CD4-positive, alpha-beta T cell treated with Interleukin-2 at 100 ng/mL for 4 hours (primary cell): ENCODE measurements around the gene PNISR.
"Not testable (repeated sequence)": the region's sequence is repeated elsewhere in the genome, so short reads cannot be mapped to it uniquely, and the experiment has no call there.

Experiments used
- DNase-seq: peaks from one replicate; pipeline ENCODE4 v3.0.0-alpha.2; 2020; ENCODE audit warnings: low spot score

PNISR gene, protein sequence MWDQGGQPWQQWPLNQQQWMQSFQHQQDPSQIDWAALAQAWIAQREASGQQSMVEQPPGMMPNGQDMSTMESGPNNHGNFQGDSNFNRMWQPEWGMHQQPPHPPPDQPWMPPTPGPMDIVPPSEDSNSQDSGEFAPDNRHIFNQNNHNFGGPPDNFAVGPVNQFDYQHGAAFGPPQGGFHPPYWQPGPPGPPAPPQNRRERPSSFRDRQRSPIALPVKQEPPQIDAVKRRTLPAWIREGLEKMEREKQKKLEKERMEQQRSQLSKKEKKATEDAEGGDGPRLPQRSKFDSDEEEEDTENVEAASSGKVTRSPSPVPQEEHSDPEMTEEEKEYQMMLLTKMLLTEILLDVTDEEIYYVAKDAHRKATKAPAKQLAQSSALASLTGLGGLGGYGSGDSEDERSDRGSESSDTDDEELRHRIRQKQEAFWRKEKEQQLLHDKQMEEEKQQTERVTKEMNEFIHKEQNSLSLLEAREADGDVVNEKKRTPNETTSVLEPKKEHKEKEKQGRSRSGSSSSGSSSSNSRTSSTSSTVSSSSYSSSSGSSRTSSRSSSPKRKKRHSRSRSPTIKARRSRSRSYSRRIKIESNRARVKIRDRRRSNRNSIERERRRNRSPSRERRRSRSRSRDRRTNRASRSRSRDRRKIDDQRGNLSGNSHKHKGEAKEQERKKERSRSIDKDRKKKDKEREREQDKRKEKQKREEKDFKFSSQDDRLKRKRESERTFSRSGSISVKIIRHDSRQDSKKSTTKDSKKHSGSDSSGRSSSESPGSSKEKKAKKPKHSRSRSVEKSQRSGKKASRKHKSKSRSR

GRCh38 chr6:99424761-99425646, at the start of gene PNISR:
Gene PNISR (minus strand): TSS chr6:99425308. CDS start chr6:99414659, 10,649 bp downstream.
- peak; percentile 96 for DNase-seq

DNA sequence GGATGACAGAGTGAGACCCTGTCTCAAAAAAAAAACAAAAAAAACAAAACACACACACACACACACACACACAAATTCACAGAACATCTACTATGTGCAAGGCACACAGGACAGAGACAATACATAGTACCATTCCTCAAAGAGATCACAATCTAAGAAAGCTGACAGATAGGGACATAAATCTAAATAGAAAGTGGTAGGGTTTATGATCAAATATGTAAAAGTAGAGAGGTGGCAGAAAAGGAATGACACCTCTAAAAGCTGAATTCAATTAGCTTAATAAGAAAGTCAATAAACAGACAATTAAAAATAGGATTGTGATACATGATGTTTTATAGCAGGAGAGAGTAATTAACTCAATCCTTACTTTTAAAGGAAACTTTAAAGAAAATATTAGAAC, 48.6 kb upstream of the PNISR start:
- DNase-seq, result no peak

DNA sequence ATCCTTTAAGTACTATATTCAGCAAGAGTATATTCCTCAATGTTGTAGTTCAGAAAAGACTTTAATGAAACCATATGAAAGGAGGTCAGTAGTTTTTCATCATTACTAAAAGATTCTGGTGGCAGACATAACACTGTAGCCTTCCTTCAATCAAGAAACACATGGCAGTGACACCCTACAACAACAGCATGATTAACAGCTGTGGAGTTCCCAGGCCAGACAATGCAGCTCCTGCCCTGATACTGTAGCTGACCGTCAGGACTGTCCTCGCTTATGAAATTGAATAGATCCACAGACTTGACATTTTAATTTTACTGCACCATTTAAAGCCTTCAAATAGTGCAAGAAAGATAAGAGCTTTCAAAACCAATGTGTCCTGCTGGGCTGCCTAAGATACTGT, 46.5 kb upstream of the PNISR start:
- no peak for DNase-seq

DNA sequence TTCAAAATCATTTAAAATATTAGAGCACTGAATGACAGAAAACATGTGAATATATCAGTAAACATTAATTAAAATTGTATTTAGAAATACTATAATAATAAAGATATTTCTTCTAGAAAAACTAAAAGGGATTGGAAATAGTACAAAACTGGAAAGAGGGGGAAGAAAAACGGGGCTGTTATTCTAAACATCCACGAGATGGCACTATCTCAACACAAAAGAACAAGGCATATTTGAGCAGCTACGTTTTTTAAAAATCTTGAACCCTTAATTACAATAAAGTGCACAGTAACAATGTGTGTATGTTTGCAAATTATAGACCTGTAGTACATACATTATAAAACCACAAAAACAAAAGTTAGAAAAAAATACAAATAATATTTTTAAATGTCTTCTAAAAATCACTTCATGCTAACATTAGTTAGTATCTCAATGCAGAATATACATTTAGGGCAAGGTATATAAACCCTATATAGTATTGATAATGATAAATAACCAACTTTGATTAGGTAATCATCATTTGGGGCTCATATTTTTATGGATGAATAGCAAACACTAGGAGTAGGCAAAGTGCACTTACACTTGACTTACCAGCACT, 42.5 kb upstream of the PNISR start:
- peak; percentile 49 for DNase-seq

GRCh38 chr6:99459133-99459532, 34.0 kb upstream of the PNISR start:
- DNase-seq, result not testable (repeated sequence)

DNA sequence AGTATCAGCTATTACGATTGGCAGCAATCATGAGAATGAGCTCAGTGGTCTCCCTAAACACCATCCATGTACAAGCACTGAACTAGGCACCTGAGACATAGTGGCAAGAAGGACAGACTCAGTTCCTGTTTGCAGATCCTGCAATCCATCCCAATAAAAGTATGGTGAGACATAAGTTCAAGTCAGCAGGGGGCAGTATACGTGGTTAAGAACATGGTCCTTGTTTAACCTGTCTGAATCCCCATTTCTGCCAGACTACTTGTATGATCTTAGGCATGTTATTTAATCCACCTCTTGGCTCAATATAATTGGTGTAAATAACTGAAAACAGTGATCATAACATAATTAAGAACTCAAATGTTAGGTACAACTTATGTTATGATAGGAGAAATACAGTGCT, 33.2 kb upstream of the PNISR start:
- DNase-seq, result peak; percentile 12

GRCh38 chr6:99446076-99446475, 21.0 kb upstream of the PNISR start:
- no peak for DNase-seq

DNA sequence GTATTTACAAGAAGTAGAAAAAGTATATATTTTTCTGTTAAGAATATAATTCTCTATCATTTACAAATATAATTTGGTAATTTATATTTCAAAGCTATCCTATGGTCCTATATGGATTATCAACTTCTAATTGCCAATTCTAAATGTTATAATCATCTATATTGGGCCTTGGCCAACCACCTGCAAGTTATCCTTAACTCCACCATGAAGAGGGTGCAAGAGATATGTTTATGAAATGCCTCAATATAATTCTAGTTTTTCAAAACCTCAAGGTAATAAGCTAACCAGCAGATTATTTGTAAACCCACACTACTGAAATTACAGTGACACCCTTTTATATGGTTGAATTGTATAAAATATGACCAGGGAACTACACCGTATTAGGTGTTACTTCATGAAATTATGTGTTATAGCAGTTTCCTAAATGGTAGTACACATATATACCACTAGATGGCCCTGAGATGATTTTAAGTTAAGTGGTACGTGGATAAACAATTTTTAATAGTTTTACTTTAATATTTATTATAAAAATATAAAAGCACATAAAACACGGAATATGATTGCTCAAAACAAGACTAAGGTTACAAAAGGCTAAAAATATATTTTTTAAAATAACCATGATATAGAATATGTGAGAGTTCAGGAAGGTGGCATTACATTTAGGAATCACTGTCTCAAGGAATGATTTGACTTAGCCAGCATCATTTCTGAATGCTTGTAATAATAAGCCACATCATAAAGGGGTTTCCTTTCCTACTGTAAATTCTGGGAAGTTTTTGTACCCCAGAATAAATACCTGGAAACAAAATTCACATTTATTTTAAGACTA, 9.8 kb upstream of the PNISR start:
- DNase-seq, result peak; percentile 44

- no peak for DNase-seq
These were observed 7.8 kb upstream of the PNISR start for GRCh38 chr6:99432877-99433276.

- no peak for DNase-seq
These were observed 6.8 kb upstream of the PNISR start for GRCh38 chr6:99431901-99432300.

GRCh38 chr6:99427988-99428387, 2.9 kb upstream of the PNISR start:
- DNase-seq, result no peak

GRCh38 chr6:99426451-99426757, 1.3 kb upstream of the PNISR start:
- no peak for DNase-seq

DNA sequence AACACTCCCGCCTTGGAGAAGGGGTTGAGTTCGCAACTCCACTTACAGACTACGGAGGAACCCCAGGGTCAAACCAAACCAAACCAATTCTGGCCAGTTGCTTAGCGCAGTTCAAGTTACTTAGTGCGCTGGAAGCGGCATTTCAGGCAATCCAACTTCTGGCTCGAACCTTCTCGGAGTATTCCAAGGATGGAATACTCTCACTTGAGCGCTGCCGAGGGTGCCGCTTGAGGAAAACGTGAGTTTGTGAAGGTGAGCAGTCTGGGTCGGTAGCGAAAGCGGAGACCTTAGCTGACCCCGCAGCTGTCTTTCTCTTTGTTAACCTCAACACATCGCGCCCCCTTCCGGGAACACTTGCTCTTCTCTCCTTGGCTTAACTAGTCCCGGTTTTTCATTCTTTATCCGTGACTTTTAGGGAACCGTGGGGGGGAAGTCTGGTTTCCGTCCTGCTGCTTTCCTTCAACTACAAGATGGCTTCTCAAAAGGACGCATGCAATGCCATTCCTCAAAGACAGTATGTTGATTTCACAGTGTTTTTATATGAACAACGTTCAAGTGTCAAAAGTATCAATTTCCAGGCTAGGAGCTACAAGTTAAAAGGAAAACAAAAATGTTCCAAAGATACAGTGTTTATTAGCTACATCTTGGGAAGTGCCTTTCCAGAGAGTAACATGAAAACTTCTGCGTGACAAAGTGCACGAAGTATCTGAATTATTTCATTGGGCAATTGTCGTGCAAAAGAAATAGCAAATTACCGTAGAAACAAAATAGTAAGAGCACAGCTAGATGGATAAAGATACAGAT, 741 bp upstream of the PNISR start:
- peak; percentile 60 for DNase-seq

- no peak for DNase-seq
These were observed 1.1 kb downstream of the PNISR start for GRCh38 chr6:99424022-99424421.

- no peak for DNase-seq
These were observed 2.2 kb downstream of the PNISR start for GRCh38 chr6:99422912-99423311.

GRCh38 chr6:99416892-99417767, 8.0 kb downstream of the PNISR start:
- DNase-seq, result no peak

DNA sequence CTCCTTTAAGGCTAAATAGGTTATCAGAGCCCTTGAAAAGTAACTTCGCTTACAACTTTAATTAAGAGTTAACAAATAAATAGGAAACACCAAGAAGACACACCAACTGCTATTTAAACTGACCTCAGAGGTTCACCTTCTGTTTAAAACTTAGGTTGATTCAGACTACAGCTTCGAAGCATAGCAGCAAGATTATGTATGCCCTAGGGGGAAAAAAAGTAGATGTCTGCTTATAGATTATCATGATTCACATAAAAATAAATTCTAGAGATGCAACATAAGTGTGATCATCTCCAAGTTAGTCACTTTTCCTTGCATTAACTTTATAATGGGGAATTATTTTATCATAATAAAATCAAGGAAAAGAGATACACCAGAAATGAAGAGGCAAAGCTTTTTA, 8.9 kb downstream of the PNISR start:
- DNase-seq, result no peak

- no peak for DNase-seq
These were observed 9.7 kb downstream of the PNISR start for GRCh38 chr6:99415446-99415845.

DNA sequence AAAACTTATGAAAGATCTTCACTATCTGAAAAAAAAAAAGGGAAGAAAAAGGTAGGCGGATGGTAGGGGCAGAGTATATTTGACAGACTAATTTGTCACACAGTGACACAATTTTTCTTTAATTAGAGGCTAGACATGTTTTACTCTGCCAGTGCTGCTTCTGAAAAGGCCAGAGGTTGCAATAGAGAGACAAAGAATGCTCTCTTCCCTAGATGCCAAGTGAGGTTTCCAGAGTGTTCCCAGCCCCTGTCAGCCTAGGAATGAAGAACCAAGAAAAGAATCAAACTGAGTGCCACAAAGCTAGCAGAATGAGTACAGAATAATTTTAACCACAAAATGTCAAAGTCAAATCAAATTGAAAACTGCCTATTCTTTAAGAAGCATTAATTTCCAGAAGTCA, 13.0 kb downstream of the PNISR start:
- DNase-seq, result no peak
